Mesothelial cell of epicardium (in vitro differentiated cells): ENCODE data around the gene LGR4. TPM values are rescaled to one million over a fixed set of nuclear protein-coding genes. Genes with fewer than 3 reads are reported as not detected.
"Not testable (repeated sequence)": the region's sequence is repeated elsewhere in the genome, so short reads cannot be mapped to it uniquely, and the experiment has no call there.

Experiments
- DNase-seq, 2 experiments: peaks; one replicate each; pipeline ENCODE4 v3.0.0; 2021; ENCODE audit warnings: low spot score in 2 of 2; ENCODE audit not compliant: unreplicated experiment in 2 of 2
- H3K27ac Mint-ChIP-seq: 2 replicates; pipeline ENCODE4 v1.8.0; 2021; ENCODE audit warnings: mixed read lengths
- H3K27me3 Mint-ChIP-seq: 2 replicates; pipeline ENCODE4 v1.8.0; 2021; ENCODE audit warnings: low read depth, mixed read lengths
- H3K36me3 Mint-ChIP-seq: 2 replicates; pipeline ENCODE4 v1.8.0; 2021; ENCODE audit warnings: mixed read lengths
- H3K4me1 Mint-ChIP-seq: 2 replicates; pipeline ENCODE4 v1.8.0; 2021; ENCODE audit warnings: mixed read lengths
- H3K4me3 Mint-ChIP-seq: 2 replicates; pipeline ENCODE4 v1.8.0; 2021; ENCODE audit warnings: mild to moderate bottlenecking, moderate library complexity, mixed read lengths
- H3K9me3 Mint-ChIP-seq: 2 replicates; pipeline ENCODE4 v1.8.0; 2021; ENCODE audit warnings: mixed read lengths
- CTCF ChIP-seq: fragments of 200-600 bp; sonication (generic); IDR thresholded peaks from one replicate; pipeline ENCODE4 v1.5.0; 2021; ENCODE audit warnings: antibody characterized with exemption; ENCODE audit not compliant: unreplicated experiment
- total RNA-seq: library from RNA; stranded (reverse); gene quantifications from 3 replicates; pipeline ENCODE4 v1.2.1, GENCODE V29; 2021

The LGR4 gene
- total RNA-seq, 1 donor from 2014 or later, result 28.2 TPM

- peaks cover 18% of the 10 kb centered on the region for H3K9me3 Mint-ChIP-seq
- H3K27ac Mint-ChIP-seq, result peak overlapping the region; percentile 6
- H3K27me3 Mint-ChIP-seq, result no peaks in the 10 kb centered on the region
- no peak for TF ChIP-seq CTCF
- H3K36me3 Mint-ChIP-seq, result peaks cover 23% of the 10 kb centered on the region
- no peak overlapping the region for H3K4me3 Mint-ChIP-seq
- H3K4me1 Mint-ChIP-seq, result peaks cover 18% of the 10 kb centered on the region
- DNase-seq, result no peak
Measured at GRCh38 chr11:27330633-27331270, 141.8 kb downstream of the LGR4 start.

- Mint-ChIP-seq H3K9me3 (peaks cover 25% of the 10 kb centered on the region), H3K4me1 (peaks cover 18% of the 10 kb centered on the region)
- no peak for DNase-seq
Measured at GRCh38 chr11:27329867-27330632, 142.5 kb downstream of the LGR4 start.

GRCh38 chr11:27328614-27329013 is 144.0 kb downstream of the LGR4 start:
- no peak for DNase-seq
- Mint-ChIP-seq H3K27me3 (no peaks in the 10 kb centered on the region), H3K9me3 (peaks cover 24% of the 10 kb centered on the region), H3K4me1 (peaks cover 18% of the 10 kb centered on the region), H3K4me3 (no peak overlapping the region), H3K36me3 (peaks cover 25% of the 10 kb centered on the region), H3K27ac (peak overlapping the region; percentile 57)
- TF ChIP-seq CTCF, result no peak

More at GRCh38 chr11:27329867-27330632, 142.5 kb downstream of the LGR4 start:
- Mint-ChIP-seq H3K4me3 (no peak overlapping the region), H3K36me3 (peaks cover 27% of the 10 kb centered on the region), H3K27ac (no peak overlapping the region), H3K27me3 (no peaks in the 10 kb centered on the region)
- TF ChIP-seq CTCF, result no peak

- peaks cover 11% of the 10 kb centered on the region for H3K4me1 Mint-ChIP-seq
- H3K9me3 Mint-ChIP-seq, result peaks cover 31% of the 10 kb centered on the region
- H3K36me3 Mint-ChIP-seq, result peaks cover 28% of the 10 kb centered on the region
- H3K27ac Mint-ChIP-seq, H3K4me3 Mint-ChIP-seq, DNase-seq, H3K27me3 Mint-ChIP-seq: not testable (repeated sequence)
Measured at GRCh38 chr11:27327064-27327463, 145.5 kb downstream of the LGR4 start.

GRCh38 chr11:27322196-27322595 is 150.4 kb downstream of the LGR4 start:
- H3K4me1 Mint-ChIP-seq, result not testable (repeated sequence)

GRCh38 chr11:27321340-27321739 is 151.2 kb downstream of the LGR4 start:
- not testable (repeated sequence) for DNase-seq, H3K4me3 Mint-ChIP-seq, H3K27me3 Mint-ChIP-seq, H3K4me1 Mint-ChIP-seq, H3K27ac Mint-ChIP-seq
- Mint-ChIP-seq H3K9me3 (peaks cover 30% of the 10 kb centered on the region), H3K36me3 (peaks cover 18% of the 10 kb centered on the region)

More at GRCh38 chr11:27322196-27322595, 150.4 kb downstream of the LGR4 start:
- H3K27me3 Mint-ChIP-seq, H3K4me3 Mint-ChIP-seq, H3K27ac Mint-ChIP-seq, DNase-seq: not testable (repeated sequence)
- H3K36me3 Mint-ChIP-seq, result peaks cover 22% of the 10 kb centered on the region
- H3K9me3 Mint-ChIP-seq, result peaks cover 35% of the 10 kb centered on the region

- H3K9me3 Mint-ChIP-seq, result peaks cover 17% of the 10 kb centered on the region
- no peak for TF ChIP-seq CTCF
- no peaks in the 10 kb centered on the region for H3K27me3 Mint-ChIP-seq
- no peak overlapping the region for H3K27ac Mint-ChIP-seq
- H3K36me3 Mint-ChIP-seq, result peaks cover 8% of the 10 kb centered on the region
- no peak overlapping the region for H3K4me3 Mint-ChIP-seq
- DNase-seq, result no peak
- peaks cover 8% of the 10 kb centered on the region for H3K4me1 Mint-ChIP-seq
Measured at GRCh38 chr11:27319072-27319471, 153.5 kb downstream of the LGR4 start.
